GM13976 (cell line): Measurements from ENCODE around the gene CASR.
A peak's percentile ranks its signal among the peaks of the same experiment; 100 is the strongest.
"Not testable (repeated sequence)": the region's sequence is repeated elsewhere in the genome, so short reads cannot be mapped to it uniquely, and the experiment has no call there.

Experiments
- DNase-seq: peaks from one replicate; pipeline ENCODE4 v3.0.0; 2012; ENCODE audit warnings: low spot score
- CTCF ChIP-seq: IDR thresholded peaks from 2 replicates; pipeline ENCODE4 v1.5.1; 2012; ENCODE audit warnings: borderline replicate concordance, mild to moderate bottlenecking; ENCODE audit not compliant: insufficient read depth; ENCODE audit errors: extremely low read depth, missing control alignments, control extremely low read depth
- in situ Hi-C: fragments of 300-500 bp; cut with MboI; formaldehyde crosslinking; loops from one replicate; pipeline ENCODE4 v1.12.0; 2022; ENCODE audit warnings: low sequenced_read_pairs, mixed read lengths, inconsistent platforms; ENCODE audit not compliant: unreplicated experiment

CASR gene, protein sequence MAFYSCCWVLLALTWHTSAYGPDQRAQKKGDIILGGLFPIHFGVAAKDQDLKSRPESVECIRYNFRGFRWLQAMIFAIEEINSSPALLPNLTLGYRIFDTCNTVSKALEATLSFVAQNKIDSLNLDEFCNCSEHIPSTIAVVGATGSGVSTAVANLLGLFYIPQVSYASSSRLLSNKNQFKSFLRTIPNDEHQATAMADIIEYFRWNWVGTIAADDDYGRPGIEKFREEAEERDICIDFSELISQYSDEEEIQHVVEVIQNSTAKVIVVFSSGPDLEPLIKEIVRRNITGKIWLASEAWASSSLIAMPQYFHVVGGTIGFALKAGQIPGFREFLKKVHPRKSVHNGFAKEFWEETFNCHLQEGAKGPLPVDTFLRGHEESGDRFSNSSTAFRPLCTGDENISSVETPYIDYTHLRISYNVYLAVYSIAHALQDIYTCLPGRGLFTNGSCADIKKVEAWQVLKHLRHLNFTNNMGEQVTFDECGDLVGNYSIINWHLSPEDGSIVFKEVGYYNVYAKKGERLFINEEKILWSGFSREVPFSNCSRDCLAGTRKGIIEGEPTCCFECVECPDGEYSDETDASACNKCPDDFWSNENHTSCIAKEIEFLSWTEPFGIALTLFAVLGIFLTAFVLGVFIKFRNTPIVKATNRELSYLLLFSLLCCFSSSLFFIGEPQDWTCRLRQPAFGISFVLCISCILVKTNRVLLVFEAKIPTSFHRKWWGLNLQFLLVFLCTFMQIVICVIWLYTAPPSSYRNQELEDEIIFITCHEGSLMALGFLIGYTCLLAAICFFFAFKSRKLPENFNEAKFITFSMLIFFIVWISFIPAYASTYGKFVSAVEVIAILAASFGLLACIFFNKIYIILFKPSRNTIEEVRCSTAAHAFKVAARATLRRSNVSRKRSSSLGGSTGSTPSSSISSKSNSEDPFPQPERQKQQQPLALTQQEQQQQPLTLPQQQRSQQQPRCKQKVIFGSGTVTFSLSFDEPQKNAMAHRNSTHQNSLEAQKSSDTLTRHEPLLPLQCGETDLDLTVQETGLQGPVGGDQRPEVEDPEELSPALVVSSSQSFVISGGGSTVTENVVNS

GRCh38 chr3:122183521-122183892 is at the start of gene CASR:
TSS of gene CASR (plus strand) at chr3:122183668. CDS start at chr3:122254190, 70,522 bp downstream.
- DNase-seq = peak; percentile 34
- in situ Hi-C loops = no loop called here

DNA sequence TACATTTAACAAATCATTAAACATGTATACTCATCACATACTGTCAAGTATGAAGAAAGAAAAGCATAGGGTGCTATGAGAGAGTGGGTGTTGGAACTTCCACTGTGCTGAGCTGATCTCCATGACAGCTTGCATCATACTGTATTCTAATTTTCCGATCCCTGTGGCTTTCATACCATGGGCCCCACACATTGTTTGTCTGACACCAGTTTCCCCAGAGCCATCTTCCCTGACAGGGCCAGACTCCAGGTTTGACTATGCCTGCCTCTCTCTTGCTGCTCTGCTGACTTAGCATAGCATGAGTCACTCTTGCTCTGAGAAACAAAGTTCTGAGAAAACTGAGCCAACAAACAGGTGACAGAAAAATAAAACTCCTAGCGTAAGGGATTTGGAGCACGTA is 37.0 kb upstream of the CASR start:
- TF ChIP-seq CTCF = no peak
- DNase-seq = peak; percentile 61
- in situ Hi-C loops = no loop called here

More at GRCh38 chr3:122183521-122183892, at the start of gene CASR:
- no peak for TF ChIP-seq CTCF

DNA sequence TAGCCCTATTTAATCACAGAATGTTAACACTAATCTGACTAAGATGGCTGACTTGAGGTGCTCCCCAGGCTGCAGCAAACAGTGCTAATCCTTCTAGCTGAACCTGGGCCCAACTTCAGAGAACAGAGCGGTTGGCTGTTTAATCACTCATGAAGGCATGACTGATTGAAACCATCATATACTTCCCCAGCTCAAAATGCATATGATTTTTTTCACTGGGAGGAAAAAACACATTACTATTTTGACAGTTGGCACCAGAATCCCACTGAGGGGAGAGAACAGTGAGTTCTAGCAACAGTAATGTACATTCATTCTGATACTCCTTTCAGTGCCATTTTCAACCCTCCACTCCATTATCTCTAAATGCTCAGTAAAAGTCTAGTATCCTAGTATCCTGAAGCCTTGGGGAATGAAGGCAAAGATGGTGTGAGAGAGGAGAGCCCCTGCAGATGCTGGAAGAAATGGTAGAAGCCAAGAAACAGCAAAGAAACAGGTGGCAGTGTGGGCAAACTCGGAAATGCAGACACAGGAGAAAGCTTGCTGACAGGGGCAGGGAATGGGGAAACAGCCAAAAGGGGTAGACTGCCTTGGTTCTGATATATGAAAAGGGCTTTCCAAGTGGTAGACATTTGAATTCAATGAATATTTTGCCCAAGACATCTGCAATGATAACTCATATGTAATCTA is 34.4 kb upstream of the CASR start:
- TF ChIP-seq CTCF = no peak
- in situ Hi-C loops = no loop called here
- no peak for DNase-seq

- TF ChIP-seq CTCF = no peak
- in situ Hi-C loops = no loop called here
- DNase-seq = no peak
Measured at GRCh38 chr3:122151480-122151879, 32.0 kb upstream of the CASR start.

DNA sequence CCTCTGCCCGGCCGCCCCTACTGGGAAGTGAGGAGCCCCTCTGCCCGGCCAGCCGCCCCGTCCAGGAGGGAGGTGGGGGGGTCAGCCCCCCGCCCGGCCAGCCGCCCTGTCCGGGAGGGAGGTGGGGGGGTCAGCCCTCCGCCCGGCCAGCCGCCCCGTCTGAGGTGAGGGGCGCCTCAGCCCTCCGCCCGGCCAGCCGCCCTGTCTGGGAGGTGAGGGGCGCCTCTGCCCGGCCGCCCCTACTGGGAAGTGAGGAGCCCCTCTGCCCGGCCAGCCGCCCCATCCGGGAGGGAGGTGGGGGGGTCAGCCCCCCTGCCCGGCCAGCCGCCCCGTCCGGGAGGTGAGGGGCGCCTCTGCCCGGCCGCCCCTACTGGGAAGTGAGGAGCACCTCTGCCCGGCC is 18.5 kb upstream of the CASR start:
- DNase-seq, in situ Hi-C loops: not testable (repeated sequence)

- TF ChIP-seq CTCF = no peak
- DNase-seq = no peak
- in situ Hi-C loops = no loop called here
Measured at GRCh38 chr3:122167630-122168029, 15.8 kb upstream of the CASR start.
